Activated T-cell treated with anti-CD3 and anti-CD28 coated beads for 1 hour (primary cell): ENCODE measurements around the gene MIEF1.

Experiments used
- DNase-seq: peaks from one replicate; pipeline ENCODE4 v3.0.0-alpha.2; 2020; ENCODE audit warnings: low read depth

MIEF1 gene

DNA sequence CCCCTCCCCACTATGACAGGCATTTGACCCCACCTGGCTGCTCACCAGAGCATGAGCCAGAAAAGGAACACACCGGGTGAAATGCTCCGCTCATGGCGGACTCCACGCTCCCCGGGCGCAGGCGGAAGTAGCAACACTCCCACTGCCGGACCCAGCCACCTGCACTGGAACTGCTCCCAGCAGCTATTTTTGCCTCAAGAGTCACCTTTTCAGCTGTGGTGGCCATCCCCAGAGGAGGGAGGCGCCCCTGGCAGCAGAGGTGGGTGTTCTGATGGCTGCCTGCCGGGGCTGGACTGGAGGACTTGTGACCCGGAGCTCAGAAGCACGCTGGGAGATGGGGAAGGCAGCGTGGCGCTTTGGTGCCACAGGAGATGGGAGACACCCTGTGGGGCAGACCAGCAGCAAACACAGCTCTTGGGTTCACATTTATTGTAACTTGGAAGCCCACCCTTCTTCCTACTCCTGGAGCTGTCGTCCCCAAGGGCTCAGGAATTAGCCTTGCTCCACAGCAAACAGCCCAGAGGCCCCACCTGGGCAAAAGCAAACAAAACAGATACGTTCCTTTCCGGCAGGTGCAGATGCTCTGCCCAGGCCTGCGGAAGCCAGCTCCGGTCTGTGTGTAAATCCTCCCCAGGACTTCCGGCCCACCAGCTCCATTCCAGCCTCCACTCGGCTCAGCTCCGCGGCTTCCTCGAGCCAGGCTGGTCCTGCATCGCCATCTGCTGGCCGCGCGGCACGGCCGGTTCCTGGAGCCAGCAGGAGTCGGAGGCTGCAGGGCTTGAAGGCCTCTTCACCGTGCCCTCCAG lies 26.8 kb downstream of the MIEF1 start:
- peak; percentile 84 for DNase-seq

DNA sequence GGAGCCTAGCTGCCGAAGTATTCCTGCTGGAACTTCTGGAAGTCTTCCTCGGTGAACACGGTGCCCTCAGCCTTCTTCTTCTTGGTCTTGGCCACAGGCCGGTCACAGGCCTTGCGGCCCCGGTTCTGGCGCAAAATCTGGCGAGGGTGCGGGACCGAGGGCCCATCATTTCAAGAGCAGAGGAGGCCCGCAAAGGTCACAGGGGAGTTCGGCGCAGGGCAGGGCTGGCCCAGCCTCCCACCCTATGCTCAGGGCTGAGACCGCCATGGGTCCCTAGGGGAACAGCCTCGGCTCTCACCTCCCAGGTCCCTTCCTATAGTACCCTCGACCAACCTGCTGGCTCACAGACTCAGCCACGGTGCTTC lies 27.4 kb downstream of the MIEF1 start:
- no peak for DNase-seq

DNA sequence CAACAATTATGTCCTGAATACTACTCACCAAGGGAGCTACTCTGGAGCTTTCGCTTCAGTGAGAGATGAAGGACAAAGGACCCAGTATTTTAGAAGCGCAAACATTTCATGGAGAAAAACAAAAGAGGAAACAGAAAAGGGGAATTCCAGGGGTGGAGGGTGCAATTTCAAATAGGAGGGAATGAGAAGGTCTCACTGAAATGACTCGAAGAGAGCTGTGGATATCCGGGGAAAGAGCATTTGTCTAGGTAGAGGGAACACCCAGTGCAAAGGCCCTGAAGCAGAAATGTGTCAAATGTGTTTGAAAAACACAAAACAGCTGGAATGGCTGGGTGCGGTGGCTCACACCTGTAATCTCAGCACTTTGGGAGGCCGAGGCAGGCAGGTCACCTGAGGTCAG lies 28.0 kb downstream of the MIEF1 start:
- no peak for DNase-seq

DNA sequence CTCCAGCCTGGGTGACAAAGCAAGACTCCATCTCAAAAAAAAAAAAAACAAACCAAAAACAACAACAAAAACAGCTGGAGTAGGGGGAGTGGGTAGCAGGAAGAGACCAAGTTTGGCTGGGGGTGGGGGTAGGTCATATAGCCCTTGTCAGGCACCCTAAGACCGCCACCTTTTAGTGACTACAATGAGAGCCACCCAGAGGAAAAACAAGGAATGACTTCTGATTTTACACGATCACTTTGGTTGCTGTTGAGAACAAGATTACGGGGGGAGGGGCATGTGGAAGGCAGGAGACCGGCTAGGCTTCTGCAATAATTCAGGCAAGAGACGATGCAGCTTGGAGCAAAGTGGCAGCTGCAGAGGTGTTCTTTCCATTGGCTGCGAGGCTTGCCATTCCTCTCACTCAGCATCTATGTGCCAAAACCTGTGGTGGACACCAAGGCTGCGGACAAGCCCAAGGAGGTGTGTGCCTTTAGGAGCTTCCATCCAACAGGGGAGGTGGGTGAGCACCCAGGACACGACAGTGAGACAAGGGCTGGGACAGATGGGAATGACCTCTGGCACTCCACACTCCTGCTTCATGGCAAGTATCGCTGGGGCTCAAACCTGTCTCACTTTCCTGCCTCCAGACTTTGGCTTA lies 28.7 kb downstream of the MIEF1 start:
- DNase-seq = no peak

DNA sequence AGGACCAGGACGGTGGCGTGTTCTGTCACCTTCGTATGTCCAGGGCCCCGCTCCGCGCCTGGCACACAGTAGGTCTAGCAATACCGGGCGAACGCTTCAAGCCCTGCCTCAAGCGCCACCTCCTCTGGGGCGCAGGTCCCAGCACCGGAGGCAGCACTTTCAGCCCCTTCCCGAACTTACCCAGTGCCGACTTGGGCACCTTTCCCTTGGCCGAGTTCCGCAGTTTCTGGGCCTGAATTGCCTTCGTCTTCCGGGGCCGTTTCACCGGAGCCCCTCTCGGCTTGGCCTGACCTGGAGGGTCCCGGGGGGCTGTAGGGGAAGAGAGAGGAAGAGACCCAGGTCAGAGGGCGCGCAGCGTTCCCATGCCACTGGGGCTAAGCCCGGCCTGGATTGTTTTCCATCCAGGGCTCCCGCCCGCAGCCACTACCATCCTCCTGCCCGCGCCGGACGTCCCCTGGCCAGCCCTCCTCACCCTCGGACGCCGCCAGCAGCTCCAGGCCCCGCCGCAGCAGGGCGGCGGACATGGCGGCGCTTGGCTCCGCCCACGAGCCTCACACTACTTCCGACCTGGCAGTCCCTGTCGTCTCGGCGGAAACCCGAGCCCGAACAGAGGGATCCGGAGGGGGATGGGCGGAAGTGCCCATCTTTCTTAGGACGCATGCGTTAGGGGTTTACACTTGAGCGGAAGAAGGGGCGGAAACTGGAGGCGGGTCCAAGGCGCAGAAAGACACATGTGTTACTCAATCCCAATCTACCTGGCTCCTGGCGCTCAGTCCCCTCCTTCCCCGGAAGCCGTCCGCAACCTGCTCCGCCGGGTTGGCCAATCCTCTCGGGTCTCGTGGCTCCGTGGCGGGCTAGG lies 30.4 kb downstream of the MIEF1 start, which contains the start of gene RPS19BP1:
RPS19BP1 (minus strand) TSS at position 534 of the 859 bp plus-strand sequence; CDS start at position 524, 10 bp downstream.
- DNase-seq = peak; percentile 98

DNA sequence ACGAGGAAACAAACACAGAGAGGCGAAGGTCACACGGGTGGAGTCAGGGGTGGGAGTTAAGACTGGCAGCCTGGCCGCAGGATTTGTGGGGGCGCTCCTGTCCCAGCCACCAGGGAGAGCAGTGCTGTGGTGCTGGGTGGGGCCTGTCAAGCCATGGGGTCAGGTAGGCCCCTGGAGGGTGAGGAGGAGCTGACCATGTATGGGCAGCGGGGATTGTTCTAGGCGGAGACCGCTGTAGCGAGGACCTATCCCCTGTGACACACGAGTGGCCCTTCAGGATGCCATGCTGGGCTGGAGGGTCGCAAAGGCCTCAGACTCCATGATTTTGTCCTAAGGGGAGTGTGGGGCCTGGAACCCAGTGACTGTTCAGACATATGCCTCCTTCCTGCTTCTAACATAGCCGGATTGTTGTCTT lies 32.0 kb downstream of the MIEF1 start:
- no peak for DNase-seq

DNA sequence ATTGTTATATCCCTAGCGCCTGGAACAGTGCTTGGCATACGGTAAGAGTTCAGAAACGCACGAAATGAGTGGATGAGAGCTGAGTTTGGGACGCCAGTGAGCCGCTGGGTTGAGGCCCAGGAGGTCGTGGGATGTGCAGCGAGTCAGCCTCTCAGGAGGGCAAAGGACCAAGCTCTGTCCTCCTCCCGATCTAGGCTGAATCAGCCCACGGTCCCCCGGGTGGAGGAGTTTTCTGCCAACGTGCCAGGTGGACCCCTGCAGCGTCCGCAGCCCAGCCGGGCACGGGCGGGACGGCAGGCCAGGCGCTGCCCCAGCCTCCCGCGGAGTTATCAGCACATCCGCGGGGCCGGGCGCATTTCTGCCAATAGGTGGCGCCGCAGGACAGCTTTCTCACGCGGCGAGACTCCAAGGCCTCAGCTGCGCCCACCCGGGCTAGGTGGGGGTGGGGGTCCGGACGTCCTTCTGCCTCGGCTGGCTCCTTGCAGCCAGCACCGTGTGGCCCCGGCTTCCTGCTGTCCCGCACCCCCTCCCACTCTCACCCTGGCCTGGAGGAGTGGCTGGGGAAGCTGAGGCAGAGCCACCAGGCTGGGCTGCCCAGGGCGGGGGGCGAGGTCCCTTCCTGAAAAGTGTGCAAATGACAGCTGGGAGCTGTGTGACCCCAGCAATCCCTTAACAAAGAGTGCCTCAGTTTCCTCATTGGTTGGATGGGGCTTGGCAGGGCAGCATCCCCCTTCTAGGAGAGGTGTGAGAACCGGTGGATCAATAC lies 32.7 kb downstream of the MIEF1 start:
- DNase-seq = peak; percentile 80

DNA sequence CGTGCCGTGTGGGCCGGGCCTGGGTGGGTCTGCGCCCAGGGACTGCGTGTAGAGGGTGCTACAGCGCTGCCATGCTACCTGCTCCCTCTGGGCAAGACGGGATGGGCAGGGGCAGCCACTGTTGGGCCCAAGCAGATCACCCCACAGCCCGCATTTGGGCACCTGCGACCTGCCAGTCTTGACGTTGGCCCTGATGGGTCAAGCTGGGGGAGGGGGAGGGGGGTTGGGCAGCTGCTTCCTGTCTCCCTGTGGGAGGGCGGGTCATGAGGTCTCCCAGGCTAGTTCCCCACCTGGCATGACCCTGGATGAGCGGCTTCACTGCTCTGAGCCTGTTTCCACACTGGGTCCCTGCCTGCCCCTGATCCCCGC lies 33.3 kb downstream of the MIEF1 start:
- no peak for DNase-seq

DNA sequence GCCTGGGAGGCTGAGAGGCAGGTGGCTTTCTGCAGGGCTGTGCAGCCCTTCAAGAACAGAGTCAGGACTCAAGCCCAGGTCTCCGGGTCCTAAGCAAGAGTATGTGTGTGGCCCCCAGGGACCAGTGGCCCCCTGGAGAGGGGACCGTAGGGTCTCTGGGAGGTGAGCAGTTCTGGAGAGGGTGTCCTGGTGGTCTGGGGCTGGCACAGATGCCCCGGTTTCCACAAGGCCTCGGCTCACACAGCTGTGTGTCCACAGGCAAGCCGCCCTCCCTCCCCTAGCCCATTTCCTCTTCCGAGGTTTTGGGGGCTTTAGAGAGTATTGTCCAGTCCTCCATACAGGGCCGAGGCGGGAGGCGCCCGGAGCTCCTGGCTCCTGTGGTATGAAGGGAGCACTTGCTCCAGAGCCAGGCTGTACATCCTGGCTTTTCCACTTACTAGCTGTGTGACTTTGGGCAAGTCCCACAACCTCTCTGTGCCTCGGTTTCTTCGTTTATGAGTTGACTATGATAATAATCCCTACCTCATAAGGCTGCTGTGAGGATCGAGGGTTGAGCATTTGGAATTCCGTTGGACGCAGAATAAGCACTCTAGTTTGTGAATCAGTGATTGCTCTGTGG lies 33.9 kb downstream of the MIEF1 start:
- DNase-seq = no peak

DNA sequence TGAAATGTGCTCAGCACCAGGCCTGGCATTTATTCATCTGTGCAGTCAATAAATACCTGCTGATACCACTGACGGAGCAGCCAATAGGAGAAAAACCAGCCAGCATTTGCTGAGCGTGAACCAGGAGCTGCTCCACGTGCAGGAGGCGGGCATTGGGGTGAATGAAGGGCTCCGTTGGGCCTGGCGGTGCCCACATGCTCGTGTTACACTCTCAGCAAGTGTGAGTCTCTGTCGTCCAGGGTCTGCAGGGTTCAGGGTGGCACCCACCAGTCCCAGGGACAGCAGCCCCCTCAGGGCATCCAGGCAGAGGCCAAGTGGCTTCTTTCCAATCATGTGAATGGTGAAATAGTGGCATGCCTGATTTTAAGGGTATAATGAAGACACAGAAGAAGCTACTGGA lies 34.6 kb downstream of the MIEF1 start:
- no peak for DNase-seq

DNA sequence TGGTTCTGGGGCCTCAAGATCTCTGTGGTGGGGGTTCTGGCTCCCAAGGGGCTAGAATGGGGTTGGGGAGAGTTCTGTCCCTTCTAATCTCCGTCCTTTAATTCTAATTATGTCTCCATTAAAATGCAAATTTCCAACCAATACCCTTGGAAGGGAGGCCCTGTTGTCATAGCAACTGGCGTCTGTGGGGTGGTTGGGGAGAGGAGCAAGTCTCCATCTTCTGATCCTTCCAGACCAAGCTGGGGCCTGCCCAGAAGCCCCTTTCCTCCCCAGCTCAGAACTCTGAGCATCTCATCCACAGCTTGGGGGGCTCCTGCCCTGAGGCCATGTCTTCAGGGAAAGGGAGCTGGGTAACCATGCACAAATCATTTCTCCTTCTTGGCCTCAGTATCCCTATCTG lies 35.9 kb downstream of the MIEF1 start:
- DNase-seq = no peak

DNA sequence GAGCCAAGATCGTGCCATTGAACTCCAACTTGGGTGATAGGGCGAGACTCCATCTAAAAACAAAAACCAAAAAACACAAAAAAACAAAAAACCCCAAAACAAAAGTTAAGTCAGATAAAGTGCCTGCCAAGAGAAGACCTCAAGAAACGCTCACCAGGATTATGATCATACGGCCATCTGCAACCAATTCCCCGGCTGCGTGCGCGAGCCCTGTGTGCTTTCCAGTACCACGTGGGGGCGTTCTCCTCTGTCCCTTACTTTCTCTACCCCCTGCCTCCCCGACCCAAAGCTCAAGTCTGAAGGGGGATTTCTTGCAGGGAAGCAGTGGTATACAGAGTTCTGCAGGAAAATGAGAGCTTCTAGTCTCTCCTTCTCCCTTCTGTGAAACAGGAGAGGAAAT lies 41.0 kb downstream of the MIEF1 start:
- DNase-seq = no peak

DNA sequence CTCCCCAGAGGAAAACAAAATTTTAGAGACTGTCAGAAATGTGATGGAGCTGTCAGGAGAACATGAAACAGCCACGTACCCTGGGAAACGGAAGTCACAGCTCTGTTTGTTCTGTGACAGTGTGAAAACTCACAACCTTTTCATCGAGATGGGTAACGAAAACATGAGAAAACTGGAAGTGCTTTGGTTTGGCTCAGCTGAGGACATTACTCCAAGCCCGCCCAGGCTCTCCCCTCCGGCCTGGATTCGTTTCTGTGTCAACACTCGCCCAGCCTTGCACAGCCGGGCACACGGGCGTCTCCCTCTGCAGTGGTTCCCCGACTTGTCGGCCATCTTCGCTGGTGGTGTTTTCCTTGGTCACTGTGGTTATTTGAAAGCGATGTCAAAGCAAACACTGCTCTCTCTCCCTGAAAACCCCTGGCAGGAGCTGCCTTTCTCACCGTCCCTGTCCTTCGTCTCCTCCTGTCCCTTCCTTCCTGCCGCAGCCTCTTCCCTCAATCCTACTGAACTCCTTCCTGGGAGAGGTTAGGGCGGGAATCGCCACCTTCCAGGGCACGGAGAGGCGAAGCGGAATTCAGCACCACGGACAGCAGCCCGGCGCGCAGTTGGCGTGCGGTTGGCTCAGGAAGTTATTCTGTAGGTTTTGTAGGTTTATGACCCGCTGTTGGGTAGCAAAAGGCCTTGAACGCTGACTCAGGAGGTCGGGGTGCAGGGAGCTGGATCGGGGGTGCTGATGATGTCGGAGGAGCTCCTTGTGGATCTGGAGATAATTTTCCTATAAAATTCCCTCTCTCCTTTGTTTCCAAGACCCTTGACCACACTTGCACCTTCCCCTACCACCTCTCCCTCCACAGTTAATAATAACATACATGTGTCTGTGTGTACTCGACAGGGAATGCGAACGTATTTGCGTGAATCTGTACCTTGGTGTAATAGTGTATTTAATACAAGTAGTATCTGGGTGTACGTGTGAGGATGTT lies 43.6 kb downstream of the MIEF1 start:
- DNase-seq = peak; percentile 68

DNA sequence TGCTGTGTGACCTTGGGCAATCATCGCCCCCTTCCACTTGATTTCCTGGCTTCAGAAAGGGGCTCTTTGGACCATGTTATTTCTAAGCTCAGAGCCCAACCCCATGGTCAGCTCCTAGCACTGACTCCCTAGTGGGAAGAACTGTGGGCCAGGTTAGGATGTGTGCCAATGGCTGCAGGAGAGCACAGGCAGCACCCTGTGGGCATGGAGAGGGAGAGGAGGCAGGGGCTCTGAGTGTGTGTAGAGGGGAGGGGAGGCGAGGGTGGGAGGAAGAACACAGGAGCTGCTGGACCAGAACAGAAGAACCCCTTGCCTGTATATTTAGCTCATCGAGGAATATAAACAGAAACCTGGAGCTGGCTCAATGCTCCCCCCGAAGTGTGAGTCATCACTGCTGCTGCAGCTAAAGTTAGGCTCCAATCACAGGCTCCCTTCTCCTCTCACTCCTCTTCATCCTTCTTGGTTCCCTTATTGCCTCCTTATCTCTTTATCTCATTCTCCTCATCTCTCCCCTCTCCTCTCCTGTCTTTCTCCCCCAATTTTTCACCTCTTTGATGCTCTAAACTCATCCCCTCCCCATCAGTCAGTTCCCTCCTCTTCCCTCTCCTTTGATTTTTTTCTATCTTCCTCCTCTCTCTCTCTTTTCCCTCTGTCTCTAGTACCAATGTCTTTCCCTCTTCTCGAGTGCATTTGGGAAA lies 44.9 kb downstream of the MIEF1 start:
- no peak for DNase-seq

DNA sequence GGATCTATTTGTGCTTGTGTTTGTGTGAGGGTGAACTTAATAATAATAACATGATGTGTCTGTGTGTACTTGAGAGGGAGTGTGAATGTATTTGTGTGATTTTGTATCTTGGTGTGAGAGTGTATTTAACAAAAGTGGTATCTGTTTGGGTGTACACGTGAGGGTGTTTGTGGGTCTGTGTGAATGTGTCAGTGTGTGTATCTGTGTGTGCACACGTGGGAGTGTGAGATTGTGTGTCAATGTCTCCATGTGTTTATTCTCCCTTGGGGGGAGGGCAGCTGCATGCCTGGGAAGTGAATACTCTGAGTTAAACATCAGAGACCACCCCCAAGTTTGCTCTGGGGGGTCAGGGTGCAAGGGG lies 45.5 kb downstream of the MIEF1 start:
- no peak for DNase-seq

DNA sequence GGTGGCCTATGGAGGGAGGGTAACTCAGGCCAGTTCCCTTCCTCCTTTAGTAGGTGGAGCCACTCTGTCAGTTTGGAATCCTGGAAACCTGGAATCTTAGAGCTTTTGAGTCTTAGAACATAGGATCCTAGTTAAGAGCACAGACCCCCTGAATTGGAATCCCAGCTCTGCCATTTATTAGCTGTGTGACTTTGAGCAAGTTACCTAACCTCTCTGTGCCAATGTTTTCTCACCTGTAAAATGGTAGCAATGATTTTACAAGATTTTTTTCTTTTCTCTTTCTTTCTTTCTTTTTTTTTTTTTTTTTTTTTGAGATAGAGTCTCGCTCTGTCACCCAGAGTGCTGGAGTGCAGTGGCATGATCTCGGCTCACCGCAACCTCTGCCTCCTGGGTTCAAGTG lies 51.3 kb downstream of the MIEF1 start:
- DNase-seq = no peak

DNA sequence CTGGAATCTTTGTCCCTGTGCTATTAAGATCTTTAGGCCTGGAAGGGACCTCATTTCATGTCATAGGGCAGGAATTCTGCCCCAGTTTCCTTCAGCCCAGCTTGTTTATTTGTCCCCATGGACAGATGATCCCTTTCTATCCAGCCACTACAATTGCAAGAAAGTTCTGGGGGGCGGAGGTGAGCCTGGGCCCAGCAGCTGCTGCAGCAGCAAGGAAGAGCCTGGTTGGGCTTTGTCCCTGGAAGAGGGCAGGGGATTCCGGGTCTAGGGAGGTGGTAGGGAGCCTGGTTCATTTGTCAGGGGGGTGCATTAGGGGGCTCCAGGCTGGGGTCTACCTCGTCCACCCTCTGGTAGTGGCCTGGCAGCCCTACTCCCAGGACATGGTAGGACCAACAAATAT lies 52.1 kb downstream of the MIEF1 start:
- DNase-seq = no peak

DNA sequence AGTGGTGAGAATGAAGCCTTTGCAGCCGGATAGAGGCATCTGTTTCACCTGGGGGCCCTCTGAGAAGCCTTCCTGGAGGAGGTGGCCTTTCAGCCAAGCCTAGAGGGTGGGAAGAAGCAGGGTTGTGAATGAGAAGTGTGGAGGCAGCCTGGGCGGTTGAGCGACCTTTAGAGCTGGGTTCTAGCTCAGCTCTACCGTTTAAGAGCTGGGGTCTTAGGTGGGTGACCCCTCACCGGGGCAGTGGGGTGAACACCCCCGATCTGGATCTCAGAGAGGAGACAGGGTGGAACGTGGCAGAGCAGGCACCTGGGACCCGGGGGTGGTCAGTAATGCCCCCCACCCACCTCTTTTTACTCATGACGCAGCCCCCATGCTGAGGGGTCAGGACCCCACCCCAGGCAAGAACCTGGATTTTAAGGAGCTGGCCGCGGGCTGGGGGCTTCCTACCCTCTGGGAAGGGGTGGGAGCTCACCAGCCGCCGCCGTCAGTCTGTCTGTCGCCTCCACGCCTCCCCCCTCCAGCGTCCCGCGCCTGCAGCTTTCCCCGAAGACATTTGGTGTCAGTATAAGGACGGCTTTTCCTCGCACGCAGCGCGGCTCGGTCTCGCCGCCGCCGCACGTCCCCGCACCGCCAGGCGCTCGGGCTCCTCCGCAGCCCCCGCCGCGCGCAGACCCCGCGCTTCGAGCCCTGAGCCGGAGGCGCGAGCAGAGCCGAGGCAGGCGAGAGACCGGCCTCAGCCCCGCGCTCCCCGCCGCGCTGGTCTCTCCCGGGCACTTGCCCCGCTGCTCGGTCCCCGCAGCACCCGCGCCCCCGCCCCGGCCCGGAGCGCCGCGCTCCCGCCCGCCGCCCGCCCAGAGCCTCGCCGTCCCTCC lies 55.1 kb downstream of the MIEF1 start:
- peak; percentile 39 for DNase-seq

DNA sequence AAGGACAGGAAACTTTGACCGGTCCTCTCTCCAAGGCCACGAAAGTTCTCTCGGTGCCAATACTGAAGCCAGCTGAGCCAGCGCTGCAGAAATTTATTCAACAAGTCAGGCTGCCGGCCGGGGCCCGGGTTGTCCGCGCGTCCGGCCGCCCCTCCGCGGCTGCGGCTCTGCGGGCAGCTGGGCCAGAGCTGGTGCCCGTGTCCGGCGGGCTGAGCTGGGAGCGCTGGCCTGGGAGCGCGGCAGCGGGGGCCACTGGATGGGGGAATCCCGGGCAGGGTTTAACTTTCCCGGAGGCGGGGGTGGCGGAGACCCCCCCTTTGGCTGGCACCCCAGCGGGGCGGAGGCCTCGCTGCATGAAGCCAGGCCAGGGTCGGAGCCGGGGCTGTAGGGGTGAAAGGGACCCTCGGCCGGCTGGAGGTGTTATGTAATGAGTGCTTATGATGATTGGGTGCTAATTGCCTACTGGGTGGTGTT lies 56.2 kb downstream of the MIEF1 start:
- no peak for DNase-seq
